Measurements from ENCODE around the gene CASQ2. TPM values are rescaled to one million over a fixed set of nuclear protein-coding genes. Genes with fewer than 3 reads are reported as not detected.

The CASQ2 gene
- total and polyA plus RNA-seq, 3 donors from 2014 or later: 0.74 to 8.6 (median 1.9) TPM

DNA sequence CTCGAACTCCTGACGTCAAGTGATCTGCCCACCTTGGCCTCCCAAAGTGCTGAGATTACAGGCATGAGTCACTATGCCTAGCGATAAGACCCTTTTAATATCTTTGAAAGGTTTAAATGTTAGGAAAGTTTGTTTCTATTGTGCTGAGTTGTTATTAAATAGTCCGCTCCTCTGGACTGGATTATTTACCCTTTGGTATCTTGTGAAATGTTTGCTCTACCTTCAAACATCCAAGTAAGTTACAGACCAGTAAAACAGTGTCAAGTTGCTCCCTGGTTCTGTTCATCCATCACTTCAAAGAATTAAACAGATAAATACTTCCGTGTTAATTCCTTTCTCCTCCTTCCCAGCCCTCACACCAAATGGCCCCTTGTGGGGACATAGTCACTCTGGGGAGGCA, 44.8 kb downstream of the CASQ2 start:
- intact Hi-C loops (cut with DNase I; ENCODE audit: low total_unique reads): no loop called here
- H3K27me3 ChIP-seq: no peaks in the 10 kb centered on the region
- no peaks in the 10 kb centered on the region for H3K9me3 ChIP-seq
- no peaks in the 10 kb centered on the region for H3K36me3 ChIP-seq (ENCODE audit: low read depth, missing control alignments)
- no peak for TF ChIP-seq POLR2A (IDR thresholded peaks at IDR 0.05)
- TF ChIP-seq, protein P1, sequence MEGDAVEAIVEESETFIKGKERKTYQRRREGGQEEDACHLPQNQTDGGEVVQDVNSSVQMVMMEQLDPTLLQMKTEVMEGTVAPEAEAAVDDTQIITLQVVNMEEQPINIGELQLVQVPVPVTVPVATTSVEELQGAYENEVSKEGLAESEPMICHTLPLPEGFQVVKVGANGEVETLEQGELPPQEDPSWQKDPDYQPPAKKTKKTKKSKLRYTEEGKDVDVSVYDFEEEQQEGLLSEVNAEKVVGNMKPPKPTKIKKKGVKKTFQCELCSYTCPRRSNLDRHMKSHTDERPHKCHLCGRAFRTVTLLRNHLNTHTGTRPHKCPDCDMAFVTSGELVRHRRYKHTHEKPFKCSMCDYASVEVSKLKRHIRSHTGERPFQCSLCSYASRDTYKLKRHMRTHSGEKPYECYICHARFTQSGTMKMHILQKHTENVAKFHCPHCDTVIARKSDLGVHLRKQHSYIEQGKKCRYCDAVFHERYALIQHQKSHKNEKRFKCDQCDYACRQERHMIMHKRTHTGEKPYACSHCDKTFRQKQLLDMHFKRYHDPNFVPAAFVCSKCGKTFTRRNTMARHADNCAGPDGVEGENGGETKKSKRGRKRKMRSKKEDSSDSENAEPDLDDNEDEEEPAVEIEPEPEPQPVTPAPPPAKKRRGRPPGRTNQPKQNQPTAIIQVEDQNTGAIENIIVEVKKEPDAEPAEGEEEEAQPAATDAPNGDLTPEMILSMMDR (IDR thresholded peaks at IDR 0.05): no peak
- 85 to 86% methylated on average over 5 of the region's 5 CpGs for WGBS, 2 donors
- peaks cover 7% of the 10 kb centered on the region for H3K4me1 ChIP-seq
- H3K27ac ChIP-seq: no peak overlapping the region
- H3K4me3 ChIP-seq: no peak overlapping the region
- no peak for DNase-seq

DNA sequence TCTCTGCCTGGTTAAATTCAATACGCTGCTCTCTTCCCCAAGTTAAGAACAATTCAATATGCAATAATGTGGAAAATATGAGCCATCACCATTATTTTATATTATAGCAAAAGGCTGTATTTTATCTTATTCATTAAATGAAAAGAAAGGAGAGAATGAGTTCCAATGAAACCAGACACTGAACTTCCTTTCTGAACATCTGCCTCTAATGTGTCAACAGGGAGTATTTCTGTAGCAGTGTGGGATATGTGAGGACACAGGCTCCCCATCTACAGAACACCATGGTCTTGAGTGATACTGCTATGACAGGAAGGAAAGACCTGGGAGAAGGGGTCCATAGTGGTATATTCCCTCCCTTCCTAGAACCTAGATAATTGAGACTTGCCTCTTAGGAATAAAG, 46.3 kb downstream of the CASQ2 start:
- intact Hi-C loops (cut with DNase I; ENCODE audit: low total_unique reads): no loop called here
- H3K36me3 ChIP-seq (ENCODE audit: low read depth, missing control alignments): no peaks in the 10 kb centered on the region
- H3K27me3 ChIP-seq: no peaks in the 10 kb centered on the region
- H3K9me3 ChIP-seq: no peaks in the 10 kb centered on the region
- 75 to 94% methylated on average over 1 of the region's 1 CpG for WGBS, 2 donors
- DNase-seq: no peak
- H3K4me3 ChIP-seq: no peak overlapping the region
- peaks cover under 1% of the 10 kb centered on the region for H3K4me1 ChIP-seq
- H3K27ac ChIP-seq: no peak overlapping the region
- TF ChIP-seq, protein P1 (IDR thresholded peaks at IDR 0.05): no peak
- no peak for TF ChIP-seq POLR2A (IDR thresholded peaks at IDR 0.05)

DNA sequence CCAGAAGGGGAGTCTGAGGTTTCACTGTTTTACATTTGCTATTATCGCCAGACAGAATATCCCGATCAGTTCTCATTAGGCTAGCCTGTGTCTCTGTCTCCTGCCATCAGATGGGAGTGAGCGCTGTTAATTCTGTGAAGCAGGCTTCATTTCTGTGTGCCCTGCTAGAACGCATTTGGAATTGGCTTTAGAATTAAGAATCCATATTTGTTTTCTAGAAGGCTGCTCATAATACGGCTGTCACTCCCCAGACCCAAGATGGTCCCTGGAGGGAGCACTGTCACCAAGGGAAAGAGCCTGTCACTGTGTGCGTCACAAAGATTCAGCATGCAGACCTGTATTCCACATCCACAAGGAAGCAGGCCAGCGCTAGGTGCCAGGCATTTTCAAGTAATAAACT, 49.2 kb downstream of the CASQ2 start:
- Histone ChIP-seq H3K4me1 (no peaks in the 10 kb centered on the region), H3K4me3 (no peak overlapping the region), H3K27me3 (no peaks in the 10 kb centered on the region), H3K36me3 (ENCODE audit: low read depth, missing control alignments) (no peaks in the 10 kb centered on the region), H3K9me3 (no peaks in the 10 kb centered on the region), H3K27ac (no peak overlapping the region)
- intact Hi-C loops (cut with DNase I; ENCODE audit: low total_unique reads): loop anchor here (5.0 kb wide), 1 partner anchor 53 kb away; no protein-coding TSS in a partner anchor
- DNase-seq: no peak
- WGBS, 2 donors: 83 to 95% methylated on average over 7 of the region's 7 CpGs
- TF ChIP-seq, protein P1 (IDR thresholded peaks at IDR 0.05): no peak
- TF ChIP-seq POLR2A (IDR thresholded peaks at IDR 0.05): no peak

DNA sequence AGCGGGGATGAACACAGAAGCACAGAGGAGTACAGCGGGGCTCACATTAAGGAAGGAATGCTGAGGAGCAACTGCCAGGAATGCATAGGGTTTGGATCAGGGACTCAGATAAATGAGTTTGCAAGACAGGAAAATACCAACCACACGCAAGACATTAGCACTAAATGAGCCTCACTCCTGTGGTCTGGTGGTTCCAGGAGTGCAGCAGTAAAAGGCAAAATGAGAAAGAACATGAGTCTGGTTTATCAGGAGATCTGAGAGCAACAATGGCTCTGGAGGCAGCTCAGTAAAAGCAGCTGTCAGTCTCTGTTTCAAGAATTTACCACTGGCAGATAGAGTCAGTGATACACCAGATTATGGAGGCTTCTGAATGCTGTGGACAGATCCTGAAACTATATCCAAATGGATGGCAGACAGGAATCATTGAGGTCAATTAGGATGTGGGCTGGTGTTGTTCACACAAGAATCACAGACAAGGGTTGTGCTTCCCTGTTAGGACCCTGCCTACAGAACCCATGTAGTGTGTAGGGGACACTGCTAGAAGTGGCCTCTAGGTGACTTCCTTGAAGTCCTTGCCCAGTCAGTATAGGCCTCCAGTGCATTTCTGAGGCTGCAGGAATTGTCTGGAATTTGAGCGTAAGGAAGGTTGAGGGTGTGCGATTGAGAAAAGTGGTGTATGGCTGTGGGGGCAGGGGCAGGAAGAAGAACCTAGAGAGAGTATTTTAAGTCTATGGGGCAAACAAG, 50.3 kb downstream of the CASQ2 start:
- H3K4me1 ChIP-seq: no peaks in the 10 kb centered on the region
- H3K27ac ChIP-seq: no peak overlapping the region
- H3K9me3 ChIP-seq: no peaks in the 10 kb centered on the region
- TF ChIP-seq, protein P1 (IDR thresholded peaks at IDR 0.05): no peak
- TF ChIP-seq POLR2A (IDR thresholded peaks at IDR 0.05): no peak
- no peaks in the 10 kb centered on the region for H3K27me3 ChIP-seq
- no peaks in the 10 kb centered on the region for H3K36me3 ChIP-seq (ENCODE audit: low read depth, missing control alignments)
- WGBS, 2 donors: 86 to 91% methylated on average over 5 of the region's 5 CpGs
- intact Hi-C loops (cut with DNase I; ENCODE audit: low total_unique reads): loop anchor here (5.0 kb wide), 1 partner anchor 54 kb away; no protein-coding TSS in a partner anchor
- no peak overlapping the region for H3K4me3 ChIP-seq
- DNase-seq: no peak

DNA sequence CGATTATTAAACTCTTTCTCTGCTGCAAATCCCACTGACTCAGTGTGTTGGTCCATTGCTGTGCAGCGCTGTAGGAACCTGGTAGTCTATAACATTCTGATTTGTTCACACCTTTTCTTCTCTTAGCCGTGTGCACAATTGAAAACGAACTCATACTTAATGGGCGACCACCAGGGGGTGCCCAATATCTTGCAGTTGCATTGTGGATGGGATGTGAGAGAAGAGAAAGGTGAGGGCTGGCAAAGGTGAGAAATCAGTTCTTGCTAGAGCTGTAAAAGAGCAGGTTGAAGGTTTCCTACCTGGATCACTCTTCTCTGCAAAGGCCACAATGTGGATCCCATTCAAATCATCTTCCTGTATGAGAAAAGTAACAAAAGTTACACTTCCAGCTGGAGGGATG, 51.0 kb downstream of the CASQ2 start:
- H3K36me3 ChIP-seq (ENCODE audit: low read depth, missing control alignments): no peaks in the 10 kb centered on the region
- H3K4me3 ChIP-seq: no peak overlapping the region
- intact Hi-C loops (cut with DNase I; ENCODE audit: low total_unique reads): loop anchor here (5.0 kb wide), 1 partner anchor 55 kb away; no protein-coding TSS in a partner anchor
- TF ChIP-seq, protein P1 (IDR thresholded peaks at IDR 0.05): peak in 2 of 3 experiments; percentile 52 to 56
- TF ChIP-seq POLR2A (IDR thresholded peaks at IDR 0.05): no peak
- H3K27ac ChIP-seq: no peak overlapping the region
- DNase-seq: peak; percentile 69
- no peaks in the 10 kb centered on the region for H3K27me3 ChIP-seq
- WGBS, 2 donors: 54 to 67% methylated on average over 5 of the region's 5 CpGs
- H3K9me3 ChIP-seq: no peaks in the 10 kb centered on the region
- no peaks in the 10 kb centered on the region for H3K4me1 ChIP-seq

Data from testis (tissue), 3 donors.